ENCODE data around the gene GAGE13.
"Not testable (repeated sequence)": the region's sequence is repeated elsewhere in the genome, so short reads cannot be mapped to it uniquely, and the experiment has no call there.

The GAGE13 gene

GRCh38 chrX:49341449-49341848, 10.1 kb downstream of the GAGE13 start:
- not testable (repeated sequence) for DNase-seq

GRCh38 chrX:49344496-49345175, 13.3 kb downstream of the GAGE13 start:
- DNase-seq = not testable (repeated sequence)

DNA sequence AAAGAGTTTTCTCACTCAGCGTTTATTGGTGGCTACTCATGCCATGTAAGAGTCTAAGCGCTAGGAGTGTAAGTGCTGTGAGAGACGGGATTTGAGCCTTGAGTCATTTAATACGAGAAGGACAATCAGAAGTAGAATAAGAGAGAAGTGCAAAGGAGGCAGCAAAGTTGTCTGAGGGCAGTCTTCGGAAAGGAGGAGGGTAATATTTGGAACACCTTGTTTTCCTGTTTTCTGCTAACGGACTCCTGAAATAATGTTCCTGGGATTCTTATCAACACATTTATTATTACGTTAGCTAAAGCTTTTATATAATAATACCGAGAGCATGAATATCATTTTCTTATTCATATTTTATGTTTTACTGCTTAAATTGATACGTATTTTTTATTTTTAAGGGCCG, 14.0 kb downstream of the GAGE13 start:
- DNase-seq = not testable (repeated sequence)

DNA sequence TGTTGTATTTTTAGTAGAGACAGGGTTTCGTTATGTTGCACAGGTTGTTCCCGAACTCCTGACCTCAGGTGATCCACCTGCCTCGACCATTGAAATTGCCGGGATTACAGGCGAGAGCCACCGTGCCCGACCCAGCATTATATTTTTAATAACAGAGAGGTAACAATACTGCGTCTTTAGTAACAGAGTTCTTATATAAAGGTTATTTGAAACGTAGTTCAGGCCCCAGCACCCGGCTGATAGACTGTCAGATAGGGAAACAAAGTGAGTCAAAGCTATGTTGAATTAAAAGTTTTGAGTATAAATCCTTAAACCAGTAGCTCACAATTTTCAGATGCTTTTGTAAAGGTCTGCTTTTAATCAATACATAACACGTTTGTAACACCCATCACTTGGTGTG, 14.8 kb downstream of the GAGE13 start:
- DNase-seq = not testable (repeated sequence)

Data from NCI-H1694 treated with DMSO at 0.1 percent for 48 hours (cell line).